LNCaP clone FGC (cell line): ENCODE measurements around the gene TCF7L1.
"Not testable (repeated sequence)": the region's sequence is repeated elsewhere in the genome, so short reads cannot be mapped to it uniquely, and the experiment has no call there.

ENCODE experiments used
- DNase-seq: peaks from one replicate; pipeline ENCODE4 v3.0.0-alpha.2; 2011; ENCODE audit warnings: low read depth
- H3K4me3 ChIP-seq: 2 replicates; pipeline ENCODE4 v1.5.1; 2011; ENCODE audit warnings: mild to moderate bottlenecking, low read depth, low read length, control low read depth
- CTCF ChIP-seq: IDR thresholded peaks from 2 replicates; pipeline ENCODE4 v1.5.1; 2012; ENCODE audit warnings: mild to moderate bottlenecking; ENCODE audit not compliant: control insufficient read depth, insufficient read depth; ENCODE audit errors: extremely low read depth

The TCF7L1 gene

DNA sequence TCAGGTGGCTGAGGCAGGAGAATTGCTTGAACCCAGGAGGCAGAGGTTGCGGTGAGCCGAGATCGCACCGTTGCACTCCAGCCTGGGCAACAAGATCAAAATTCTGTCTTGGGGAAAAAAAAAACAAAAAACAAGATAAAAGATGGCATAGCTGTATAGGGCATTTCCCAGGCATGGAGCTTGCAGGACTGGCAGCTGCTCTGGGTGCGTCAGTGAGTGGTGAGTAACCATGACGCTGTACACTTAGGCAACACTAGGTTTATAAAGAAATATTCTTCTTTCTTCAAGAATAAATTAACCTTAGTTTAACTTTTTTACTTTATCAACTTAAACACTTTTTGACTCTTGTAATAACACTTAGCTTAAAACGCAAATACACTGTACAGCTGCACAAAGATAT, 179.2 kb downstream of the TCF7L1 start:
- no peak for DNase-seq
- H3K4me3 ChIP-seq: no peak overlapping the region
- TF ChIP-seq CTCF: no peak

GRCh38 chr2:85314884-85315242, 181.7 kb downstream of the TCF7L1 start:
- no peak for DNase-seq
- no peak overlapping the region for H3K4me3 ChIP-seq
- no peak for TF ChIP-seq CTCF

DNA sequence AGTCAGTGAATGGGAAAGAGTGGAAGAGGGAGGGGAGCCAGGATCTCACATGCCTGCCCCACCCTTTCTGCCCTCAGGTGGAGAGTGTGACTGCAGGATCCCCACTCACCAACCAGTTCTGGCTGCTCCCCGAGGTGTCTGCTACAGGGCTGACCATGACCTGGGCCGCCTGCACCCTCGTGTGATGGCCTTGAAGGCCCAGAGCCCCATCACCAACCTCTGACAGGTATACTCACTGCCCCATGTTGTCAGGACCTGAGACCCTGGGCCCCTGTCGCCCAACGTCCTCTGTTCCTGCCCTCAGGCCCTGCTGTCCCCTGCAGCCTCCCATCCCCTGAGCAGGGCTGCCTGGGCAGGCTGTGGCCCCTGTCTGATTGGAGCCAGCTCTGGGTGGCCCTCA, 182.7 kb downstream of the TCF7L1 start:
- DNase-seq, H3K4me3 ChIP-seq: not testable (repeated sequence)

- H3K4me3 ChIP-seq: no peak overlapping the region
- DNase-seq: no peak
- TF ChIP-seq CTCF: no peak
Measured at GRCh38 chr2:85318222-85319074, 185.3 kb downstream of the TCF7L1 start.

DNA sequence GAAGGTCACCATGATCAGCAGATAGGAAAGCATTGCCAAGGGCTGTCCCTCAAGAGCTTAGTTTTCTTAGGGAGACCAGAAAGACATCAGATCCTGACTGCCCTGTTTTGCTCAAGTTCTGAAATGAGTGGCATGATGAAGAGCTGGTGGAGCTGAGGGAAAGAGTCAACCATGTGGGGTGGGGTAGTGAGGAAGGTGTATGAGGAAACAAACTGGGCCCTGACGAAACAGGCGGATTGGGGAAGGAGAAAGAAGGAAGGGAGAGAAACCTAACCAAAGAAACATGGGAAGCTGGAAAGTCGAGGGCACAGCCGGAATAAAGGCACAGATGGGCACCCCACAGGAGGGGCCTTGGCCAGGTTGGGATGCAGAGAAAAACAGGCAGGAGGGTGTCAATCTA, 186.6 kb downstream of the TCF7L1 start:
- DNase-seq: no peak
- H3K4me3 ChIP-seq: no peak overlapping the region
- no peak for TF ChIP-seq CTCF

DNA sequence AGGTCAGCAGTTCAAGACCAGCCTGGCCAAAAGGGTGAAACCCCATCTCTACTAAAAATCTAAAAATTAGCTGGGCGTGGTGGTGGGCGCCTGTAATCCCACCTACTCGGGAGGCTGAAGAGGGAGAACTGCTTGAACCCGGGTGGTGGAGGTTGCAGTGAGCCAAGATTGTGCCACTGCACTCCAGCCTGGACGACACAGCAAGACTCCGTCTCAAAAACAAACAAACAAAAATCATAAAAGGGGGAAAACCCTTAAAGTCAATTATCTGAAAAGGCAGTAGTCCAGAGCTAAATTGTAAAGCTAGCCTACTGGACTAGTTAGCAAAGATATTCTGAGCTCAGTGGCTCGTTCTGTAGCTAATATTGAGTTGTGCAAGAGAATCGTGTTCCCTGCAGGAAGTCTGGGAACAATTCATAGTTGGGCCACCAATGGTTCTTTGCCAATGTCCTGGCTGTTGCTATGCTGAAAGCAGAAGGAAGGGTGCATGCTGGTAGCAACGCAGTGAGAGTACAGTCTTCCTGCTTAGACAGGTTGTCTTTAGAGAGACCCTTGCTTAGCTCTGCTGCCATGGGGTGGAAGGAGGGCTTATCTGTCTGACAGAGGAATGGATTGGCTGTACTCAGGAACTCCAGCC, 190.3 kb downstream of the TCF7L1 start:
- DNase-seq: no peak
- TF ChIP-seq CTCF: no peak
- no peak overlapping the region for H3K4me3 ChIP-seq

DNA sequence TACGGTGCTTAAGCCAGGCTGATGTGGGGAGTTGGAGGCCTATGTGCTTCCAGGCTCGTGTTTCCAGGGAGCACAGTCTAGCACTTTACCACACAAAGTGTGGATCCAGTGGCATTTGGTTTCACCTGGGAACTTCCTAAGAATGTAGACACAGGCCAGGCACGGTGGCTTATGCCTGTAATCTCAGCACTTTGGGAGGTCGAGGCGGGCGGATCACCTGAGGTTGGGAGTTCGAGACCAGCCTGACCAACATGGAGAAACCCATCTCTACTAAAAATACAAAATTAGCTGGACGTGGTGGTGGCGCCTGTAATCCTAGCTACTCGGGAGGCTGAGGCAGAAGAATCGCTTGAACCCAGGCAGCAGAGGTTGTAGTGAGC, 190.8 kb downstream of the TCF7L1 start:
- not testable (repeated sequence) for H3K4me3 ChIP-seq, DNase-seq

DNA sequence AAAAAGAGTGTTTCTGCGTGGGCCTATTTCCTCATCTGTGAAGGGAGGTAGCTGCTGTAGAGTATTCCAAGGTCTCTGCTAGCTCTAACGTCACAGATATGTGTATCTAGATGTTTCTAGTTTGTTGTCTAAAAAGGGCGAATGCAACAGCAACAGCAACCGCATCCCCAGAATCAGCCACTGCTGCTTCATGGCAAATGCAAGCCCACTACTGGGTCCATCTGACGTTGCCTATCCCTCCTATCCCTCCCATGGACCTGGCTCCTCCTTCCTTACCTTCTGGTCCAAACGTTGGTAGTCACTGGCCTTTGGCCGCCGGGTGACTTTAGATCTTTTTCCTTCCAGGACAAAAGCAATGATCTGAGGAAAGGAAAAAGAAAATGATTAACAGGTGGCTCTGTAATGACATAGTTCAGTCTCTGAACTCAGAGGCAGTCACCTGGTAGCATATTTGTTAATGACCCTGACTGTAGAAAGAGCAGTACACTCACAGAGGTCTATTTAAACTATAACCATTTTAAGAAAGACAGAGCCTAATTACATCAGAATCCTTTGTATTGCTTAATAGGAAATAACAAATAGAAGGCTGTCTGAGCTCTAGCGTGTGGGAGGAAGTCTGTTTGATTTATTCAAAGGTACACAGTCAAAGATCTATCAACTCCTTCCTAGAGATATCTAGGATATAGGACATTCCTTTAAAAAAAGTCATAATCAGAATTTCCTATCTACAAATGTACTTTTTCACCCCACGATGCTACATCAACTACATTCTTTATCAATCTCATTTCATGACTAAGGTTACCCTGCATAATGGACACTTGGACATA, 191.7 kb downstream of the TCF7L1 start:
- H3K4me3 ChIP-seq: no peak overlapping the region
- DNase-seq: no peak
- TF ChIP-seq CTCF: no peak
